ENCODE data around the gene TMSB15B.
"Not testable (repeated sequence)": the region's sequence is repeated elsewhere in the genome, so short reads cannot be mapped to it uniquely, and the experiment has no call there.

The TMSB15B gene

GRCh38 chrX:103953353-103953752, 9.1 kb upstream of the TMSB15B start:
- H3K4me1 ChIP-seq, result no peaks in the 10 kb centered on the region
- intact Hi-C loops (cut with DNase I; ENCODE audit: low total_unique reads), result no loop called here
- DNase-seq, result no peak
- H3K9me3 ChIP-seq, result no peaks in the 10 kb centered on the region
- no peaks in the 10 kb centered on the region for H3K27me3 ChIP-seq
- no peak overlapping the region for H3K27ac ChIP-seq
- TF ChIP-seq CTCF (IDR thresholded peaks at IDR 0.05), result no peak
- no peaks in the 10 kb centered on the region for H3K36me3 ChIP-seq
- H3K4me3 ChIP-seq, result no peak overlapping the region

GRCh38 chrX:103954259-103954658, 8.2 kb upstream of the TMSB15B start:
- TF ChIP-seq CTCF (IDR thresholded peaks at IDR 0.05), result no peak

GRCh38 chrX:103960599-103960998, 1.8 kb upstream of the TMSB15B start:
- H3K36me3 ChIP-seq; H3K9me3 ChIP-seq; H3K27ac ChIP-seq; H3K27me3 ChIP-seq; H3K4me1 ChIP-seq; H3K4me3 ChIP-seq; intact Hi-C loops (cut with DNase I; ENCODE audit: low total_unique reads); DNase-seq: not testable (repeated sequence)

More at GRCh38 chrX:103954259-103954658, 8.2 kb upstream of the TMSB15B start:
- Histone ChIP-seq H3K9me3 (no peaks in the 10 kb centered on the region), H3K36me3 (no peaks in the 10 kb centered on the region), H3K4me3 (no peak overlapping the region), H3K27ac (no peak overlapping the region), H3K4me1 (no peaks in the 10 kb centered on the region), H3K27me3 (no peaks in the 10 kb centered on the region)
- intact Hi-C loops (cut with DNase I; ENCODE audit: low total_unique reads), result no loop called here
- DNase-seq, result no peak

- H3K4me3 ChIP-seq; H3K27me3 ChIP-seq; H3K9me3 ChIP-seq; H3K4me1 ChIP-seq; intact Hi-C loops (cut with DNase I; ENCODE audit: low total_unique reads); H3K27ac ChIP-seq; H3K36me3 ChIP-seq; DNase-seq: not testable (repeated sequence)
Measured at GRCh38 chrX:103983508-103983907, 21.1 kb downstream of the TMSB15B start.

GRCh38 chrX:103999234-103999633, 36.8 kb downstream of the TMSB15B start:
- TF ChIP-seq CTCF (IDR thresholded peaks at IDR 0.05), result no peak

GRCh38 chrX:104008831-104009230, 46.4 kb downstream of the TMSB15B start:
- Histone ChIP-seq H3K27ac (no peak overlapping the region), H3K36me3 (no peaks in the 10 kb centered on the region), H3K27me3 (no peaks in the 10 kb centered on the region), H3K9me3 (no peaks in the 10 kb centered on the region), H3K4me1 (no peaks in the 10 kb centered on the region), H3K4me3 (no peak overlapping the region)
- DNase-seq, result no peak
- intact Hi-C loops (cut with DNase I; ENCODE audit: low total_unique reads), result no loop called here
- no peak for TF ChIP-seq CTCF (IDR thresholded peaks at IDR 0.05)

More at GRCh38 chrX:103999234-103999633, 36.8 kb downstream of the TMSB15B start:
- Histone ChIP-seq H3K36me3 (no peaks in the 10 kb centered on the region), H3K9me3 (no peaks in the 10 kb centered on the region), H3K4me3 (no peak overlapping the region), H3K4me1 (peaks cover 0 to 18% (median 0%) of the 10 kb centered on the region in 4 donors), H3K27ac (no peak overlapping the region), H3K27me3 (no peaks in the 10 kb centered on the region)
- no peak for DNase-seq
- intact Hi-C loops (cut with DNase I; ENCODE audit: low total_unique reads), result no loop called here

- intact Hi-C loops (cut with DNase I; ENCODE audit: low total_unique reads), result loop anchor here (5.0 kb wide), 2 partner anchors 1271 to 1669 kb away; no protein-coding TSS in a partner anchor
- H3K9me3 ChIP-seq, result no peaks in the 10 kb centered on the region
- H3K36me3 ChIP-seq, result no peaks in the 10 kb centered on the region
- TF ChIP-seq CTCF (IDR thresholded peaks at IDR 0.05), result no peak
- no peak overlapping the region for H3K27ac ChIP-seq
- no peaks in the 10 kb centered on the region for H3K4me1 ChIP-seq
- no peak overlapping the region for H3K4me3 ChIP-seq
- H3K27me3 ChIP-seq, result no peaks in the 10 kb centered on the region
- no peak for DNase-seq
Measured at GRCh38 chrX:104013158-104013557, 50.7 kb downstream of the TMSB15B start.
